Psoas muscle (tissue), 8 donors: Measurements from ENCODE around the gene BCKDHB. TPM values are rescaled to one million over a fixed set of nuclear protein-coding genes. Genes with fewer than 3 reads are reported as not detected.

Experiments used
- ATAC-seq, 4 donors: fragments of 200-7000 bp; cut with Tn5 transposase; one replicate each; pipeline ENCODE4 v1.9.1; 2020; ENCODE audit warnings: moderate library complexity in 3 of 4, mild to moderate bottlenecking in 2 of 4
- DNase-seq, 2 donors: peaks; one replicate each; pipeline ENCODE4 v3.0.0-alpha.2; 2020
- H3K27ac ChIP-seq: fragments of 200-600 bp; one replicate; pipeline ENCODE4 v1.8.0; 2022
- H3K27me3 ChIP-seq, 3 donors: fragments of 200-600 bp in 1 of 3; one replicate each; pipeline versions ENCODE4 v1.6.1 to v1.8.0; 2013 to 2022; ENCODE audit warnings: low read length in 2 of 3, mild to moderate bottlenecking in 2 of 3, moderate library complexity in 1 of 3; ENCODE audit not compliant: insufficient read depth in 3 of 3
- H3K36me3 ChIP-seq, 2 donors: fragments of 200-600 bp in 1 of 2; one replicate each; pipeline versions ENCODE4 v1.6.1 to v1.8.0; 2013 to 2022; ENCODE audit warnings: low read depth in 1 of 2, mild to moderate bottlenecking in 1 of 2, moderate library complexity in 1 of 2; ENCODE audit not compliant: insufficient read depth in 1 of 2
- H3K4me1 ChIP-seq: fragments of 200-600 bp; one replicate; pipeline ENCODE4 v1.8.0; 2022
- H3K4me3 ChIP-seq: fragments of 200-600 bp; one replicate; pipeline ENCODE4 v1.8.0; 2022; ENCODE audit warnings: mild to moderate bottlenecking
- H3K9me3 ChIP-seq: fragments of 200-600 bp; one replicate; pipeline ENCODE4 v1.8.0; 2022
- CTCF ChIP-seq: fragments of 200-600 bp; IDR thresholded peaks from one replicate; pipeline ENCODE4 v1.8.0; 2022; ENCODE audit warnings: antibody characterized with exemption
- WGBS, 3 donors: extraction: QIAGEN DNeasy Blood & Tissue Kit; methylation state at CpG; one replicate each; pipeline versions ENCODE4 v1.1.6 to v1.1.7; 2013; 5-methylcytosine and 5-hydroxymethylcytosine counted together
- intact Hi-C, 2 donors: fragments of 100-400 bp; cut with DNase I; formaldehyde crosslinking; loops; one replicate each; pipeline versions ENCODE4 v1.11.0 to v1.14.2; 2022
- polyA plus RNA-seq, 3 donors: library from polyadenylated mRNA; stranded (reverse); fragments of 200-250 nt; gene quantifications; one replicate each; pipeline ENCODE4 v1.2.3, GENCODE V29; 2013
- total RNA-seq, 4 donors: library from RNA; stranded (reverse); fragmentation: NEBNext Ultra II Directional in 2 of 4; extraction: Animal tissue kit (Norgen Biotek cat#: 25700) in 2 of 4; gene quantifications; one replicate each; pipeline versions ENCODE4 v1.2.1 to v1.2.4, GENCODE V29; 2021 to 2023
- donor health status: healthy with polysubstance abuse.
- donor health status: DM: no; HTN: no; CAD: no; lungs with moderate emphysema.
- donor health status: Bipolar disorder and iron deficiency.
- donor health status: healthy.
- donor health status: DM: yes; HTN: yes; CAD: no.
- donor health status: DM: no; HTN: no; CAD: no.
- donor health status: DM: no; HTN: no; CAD: no.
- donor health status: DM: yes; HTN: yes; CAD: no.

Gene BCKDHB
- total and polyA plus RNA-seq, 7 donors, result 3.2 to 13.9 (median 6.7) TPM

GRCh38 chr6:80133020-80133419 lies 26.5 kb downstream of the BCKDHB start:
- Histone ChIP-seq H3K27me3 (no peaks in the 10 kb centered on the region), H3K4me1 (peaks cover 5% of the 10 kb centered on the region), H3K4me3 (no peak overlapping the region), H3K9me3 (no peaks in the 10 kb centered on the region), H3K36me3 (peaks cover 0 to 19% of the 10 kb centered on the region in 2 donors), H3K27ac (no peak overlapping the region)
- peak; percentile 51 to 88 (median 76) for ATAC-seq
- intact Hi-C loops, result no loop called here
- peak; percentile 56 for TF ChIP-seq CTCF
- DNase-seq, result peak in 1 of 2 donors; percentile 18
- 46 to 51% (median 50%) methylated on average over 4 of the region's 4 CpGs for WGBS, 3 donors

GRCh38 chr6:80134065-80134464 lies 27.6 kb downstream of the BCKDHB start:
- peaks cover 0 to 19% of the 10 kb centered on the region in 2 donors for H3K36me3 ChIP-seq
- TF ChIP-seq CTCF, result no peak
- 100% methylated on average over 1 of the region's 1 CpG for WGBS, 3 donors
- intact Hi-C loops, result no loop called here
- H3K27ac ChIP-seq, result no peak overlapping the region
- H3K4me1 ChIP-seq, result no peaks in the 10 kb centered on the region
- H3K9me3 ChIP-seq, result no peaks in the 10 kb centered on the region
- H3K27me3 ChIP-seq, result no peaks in the 10 kb centered on the region
- H3K4me3 ChIP-seq, result no peak overlapping the region
- ATAC-seq, result no peak
- no peak for DNase-seq

GRCh38 chr6:80142586-80142985 lies 36.1 kb downstream of the BCKDHB start:
- TF ChIP-seq CTCF, result no peak
- Histone ChIP-seq H3K27ac (no peak overlapping the region), H3K9me3 (no peaks in the 10 kb centered on the region), H3K36me3 (no peaks in the 10 kb centered on the region), H3K4me3 (no peak overlapping the region), H3K4me1 (peaks cover 12% of the 10 kb centered on the region), H3K27me3 (no peaks in the 10 kb centered on the region)
- WGBS, 3 donors, result 63 to 76% (median 68%) methylated on average over 1 of the region's 1 CpG
- intact Hi-C loops, result no loop called here
- no peak for DNase-seq
- ATAC-seq, result no peak

- DNase-seq (peak in 1 of 2 donors; percentile 30), ATAC-seq (peak in 1 of 4 donors; percentile 29)
- no peak for TF ChIP-seq CTCF
- Histone ChIP-seq H3K4me1 (peaks cover 12% of the 10 kb centered on the region), H3K36me3 (no peaks in the 10 kb centered on the region), H3K4me3 (no peak overlapping the region), H3K27ac (no peak overlapping the region), H3K9me3 (no peaks in the 10 kb centered on the region), H3K27me3 (no peaks in the 10 kb centered on the region)
- intact Hi-C loops, result no loop called here
- 10 to 16% (median 14%) methylated on average over 3 of the region's 3 CpGs for WGBS, 3 donors
These were observed 37.0 kb downstream of the BCKDHB start for GRCh38 chr6:80143419-80143937.

GRCh38 chr6:80144753-80145315 lies 38.4 kb downstream of the BCKDHB start:
- H3K36me3 ChIP-seq, result no peaks in the 10 kb centered on the region

More at GRCh38 chr6:80144753-80145315, 38.4 kb downstream of the BCKDHB start:
- Histone ChIP-seq H3K4me3 (no peak overlapping the region), H3K27ac (no peak overlapping the region), H3K9me3 (no peaks in the 10 kb centered on the region), H3K4me1 (peaks cover 12% of the 10 kb centered on the region), H3K27me3 (no peaks in the 10 kb centered on the region)
- intact Hi-C loops, result no loop called here
- TF ChIP-seq CTCF, result no peak
- DNase-seq (no peak), ATAC-seq (no peak)
- 71 to 86% (median 72%) methylated on average over 4 of the region's 4 CpGs for WGBS, 3 donors
